CD4-positive, alpha-beta T cell treated with Interleukin-2 at 100 ng/mL for 4 hours (primary cell): ENCODE results near the gene TRAP1.

Source experiments
- DNase-seq: peaks from one replicate; pipeline ENCODE4 v3.0.0-alpha.2; 2020; ENCODE audit warnings: low spot score

Gene TRAP1

GRCh38 chr16:3713587-3714242 lies 3.6 kb downstream of the TRAP1 start:
- no peak for DNase-seq

- no peak for DNase-seq
These were observed 4.4 kb downstream of the TRAP1 start for GRCh38 chr16:3712861-3713372.

GRCh38 chr16:3706253-3707012 lies 10.9 kb downstream of the TRAP1 start:
- no peak for DNase-seq

GRCh38 chr16:3702082-3702481 lies 15.2 kb downstream of the TRAP1 start:
- DNase-seq, result no peak

- no peak for DNase-seq
These were observed 15.8 kb downstream of the TRAP1 start for GRCh38 chr16:3701531-3701930.

GRCh38 chr16:3698941-3699340 lies 18.4 kb downstream of the TRAP1 start:
- no peak for DNase-seq

GRCh38 chr16:3696425-3697218 lies 20.7 kb downstream of the TRAP1 start:
- no peak for DNase-seq

GRCh38 chr16:3695610-3696369 lies 21.5 kb downstream of the TRAP1 start:
- DNase-seq, result no peak

GRCh38 chr16:3694051-3694450 lies 23.3 kb downstream of the TRAP1 start:
- no peak for DNase-seq

GRCh38 chr16:3691761-3692160 lies 25.6 kb downstream of the TRAP1 start:
- DNase-seq, result no peak

- DNase-seq, result no peak
These were observed 26.2 kb downstream of the TRAP1 start for GRCh38 chr16:3690980-3691720.

GRCh38 chr16:3690470-3690928 lies 26.8 kb downstream of the TRAP1 start:
- DNase-seq, result peak; percentile 89

- DNase-seq, result no peak
These were observed 27.6 kb downstream of the TRAP1 start for GRCh38 chr16:3689731-3690130.

- DNase-seq, result no peak
These were observed 29.5 kb downstream of the TRAP1 start for GRCh38 chr16:3687792-3688191.

GRCh38 chr16:3687021-3687420 lies 30.3 kb downstream of the TRAP1 start:
- no peak for DNase-seq

- no peak for DNase-seq
These were observed 36.1 kb downstream of the TRAP1 start for GRCh38 chr16:3681206-3681605.

- DNase-seq, result no peak
These were observed 39.3 kb downstream of the TRAP1 start for GRCh38 chr16:3677994-3678393.

GRCh38 chr16:3675601-3676130 lies 41.7 kb downstream of the TRAP1 start:
- DNase-seq, result no peak

GRCh38 chr16:3674513-3675295 lies 42.6 kb downstream of the TRAP1 start:
- no peak for DNase-seq
